Left cardiac atrium (tissue), 4 donors: ENCODE data around the gene TESK2. TPM values are rescaled to one million over a fixed set of nuclear protein-coding genes. Genes with fewer than 3 reads are reported as not detected.

Source experiments
- ATAC-seq, 2 donors: fragments of 200-7000 bp; cut with Tn5 transposase; one replicate each; pipeline ENCODE4 v1.9.1; 2020; ENCODE audit warnings: mild to moderate bottlenecking in 2 of 2, moderate library complexity in 2 of 2
- DNase-seq: peaks from one replicate; pipeline ENCODE4 v3.0.0-alpha.2; 2020
- intact Hi-C, 2 donors: fragments of 100-400 bp; cut with DNase I; formaldehyde crosslinking; loops; one replicate each; pipeline versions ENCODE4 v1.14.1 to v1.15.1; 2022 to 2023
- total RNA-seq, 2 donors: library from RNA; stranded (reverse); fragmentation: NEBNext Ultra II Directional; extraction: Animal tissue kit (Norgen Biotek cat#: 25700); gene quantifications; one replicate each; pipeline ENCODE4 v1.2.1, GENCODE V29; 2021
- donor health status: DM: no; HTN: yes; CAD: no.
- donor health status: DM: no; HTN: yes; CAD: no; lungs with severe emphysema.
- donor health status: DM: yes; HTN: yes; CAD: no.
- donor health status: Dilated cardiomyopathy.

The TESK2 gene
- total RNA-seq, 2 donors from 2014 or later, result 1.4 to 2.8 TPM

DNA sequence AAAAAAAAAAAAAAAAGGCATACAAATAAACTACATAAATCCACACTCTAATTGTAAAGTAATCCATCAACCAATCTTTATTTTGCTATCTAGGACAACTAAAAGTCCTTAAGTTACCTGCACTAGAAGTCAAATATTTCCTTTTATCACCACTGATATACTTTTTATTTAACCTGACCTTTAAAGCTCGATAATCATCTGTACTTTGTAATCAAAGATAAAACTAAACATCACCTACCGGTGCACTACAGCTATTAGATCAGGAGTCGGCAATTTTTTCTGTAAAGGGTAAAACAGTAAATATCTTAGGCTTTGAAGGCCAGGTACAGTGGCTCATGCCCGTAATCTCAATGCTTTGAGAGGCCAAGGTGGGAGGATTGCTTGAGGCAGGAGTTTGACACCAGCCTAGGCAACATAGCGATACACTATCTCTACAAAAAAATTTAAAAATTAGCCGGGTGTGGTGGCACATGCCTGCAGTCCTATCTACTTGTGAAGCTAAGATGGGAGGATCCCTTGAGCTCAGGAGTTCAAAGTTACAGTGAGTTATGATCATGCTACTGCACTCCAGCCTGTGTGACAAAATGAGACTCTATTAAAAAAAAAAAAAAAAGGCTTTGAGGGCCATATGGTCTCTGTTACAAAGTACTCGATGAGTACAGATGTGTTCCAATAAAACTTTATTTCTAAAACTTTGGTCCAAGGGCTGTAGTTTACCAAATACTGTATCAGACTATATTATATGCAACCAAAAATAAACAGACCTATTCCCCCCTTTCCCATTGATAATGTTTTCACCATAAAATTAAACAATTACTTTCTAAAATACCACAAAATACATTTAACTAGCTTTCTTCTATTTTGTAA, 47.1 kb downstream of the TESK2 start:
- DNase-seq (no peak), ATAC-seq (no peak)
- intact Hi-C loops, result no loop called here

DNA sequence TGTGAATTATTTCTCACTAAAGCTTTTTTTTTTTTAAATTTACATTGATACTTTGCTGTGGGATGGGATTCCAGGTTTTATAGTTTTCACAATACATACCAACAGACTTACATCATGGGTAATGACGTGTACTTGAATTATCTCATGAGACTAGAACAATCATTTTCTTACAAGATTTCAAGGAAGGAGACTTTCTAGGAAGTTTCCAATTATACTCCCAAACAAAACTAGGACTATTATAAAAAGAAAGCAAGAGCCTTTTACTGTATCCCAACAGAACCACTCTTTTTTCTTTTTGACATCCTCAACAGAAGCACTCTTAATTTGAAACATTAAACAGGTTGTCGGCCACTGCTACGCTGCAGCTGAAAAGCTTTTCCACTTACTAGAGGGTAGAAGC, 48.7 kb downstream of the TESK2 start:
- no peak for ATAC-seq
- intact Hi-C loops, result no loop called here

DNA sequence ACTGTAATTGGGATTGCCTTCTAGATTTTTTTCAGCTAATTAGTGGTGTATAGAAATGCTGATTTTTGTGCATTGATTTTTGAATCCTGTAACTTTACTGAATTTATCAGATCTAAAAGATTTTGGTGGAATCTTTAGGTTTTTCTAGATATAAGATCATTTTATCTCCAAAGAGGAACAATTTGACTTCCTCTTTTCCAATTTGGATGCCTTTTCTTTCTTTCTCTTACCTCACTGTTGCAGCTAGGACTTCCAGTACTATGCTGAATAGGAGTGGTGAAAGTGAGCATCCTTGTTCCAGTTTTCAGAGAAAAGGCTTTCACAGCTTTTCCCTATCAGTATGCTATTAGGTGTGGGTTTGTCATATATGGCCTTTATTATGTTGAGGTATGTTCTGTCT, 53.6 kb downstream of the TESK2 start:
- intact Hi-C loops, result no loop called here
- DNase-seq (no peak), ATAC-seq (no peak)

More for the DNA sequence above, 48.7 kb downstream of the TESK2 start:
- no peak for DNase-seq

- ATAC-seq (no peak), DNase-seq (no peak)
- intact Hi-C loops, result no loop called here
Measured at GRCh38 chr1:45430490-45430889, 60.5 kb downstream of the TESK2 start.

DNA sequence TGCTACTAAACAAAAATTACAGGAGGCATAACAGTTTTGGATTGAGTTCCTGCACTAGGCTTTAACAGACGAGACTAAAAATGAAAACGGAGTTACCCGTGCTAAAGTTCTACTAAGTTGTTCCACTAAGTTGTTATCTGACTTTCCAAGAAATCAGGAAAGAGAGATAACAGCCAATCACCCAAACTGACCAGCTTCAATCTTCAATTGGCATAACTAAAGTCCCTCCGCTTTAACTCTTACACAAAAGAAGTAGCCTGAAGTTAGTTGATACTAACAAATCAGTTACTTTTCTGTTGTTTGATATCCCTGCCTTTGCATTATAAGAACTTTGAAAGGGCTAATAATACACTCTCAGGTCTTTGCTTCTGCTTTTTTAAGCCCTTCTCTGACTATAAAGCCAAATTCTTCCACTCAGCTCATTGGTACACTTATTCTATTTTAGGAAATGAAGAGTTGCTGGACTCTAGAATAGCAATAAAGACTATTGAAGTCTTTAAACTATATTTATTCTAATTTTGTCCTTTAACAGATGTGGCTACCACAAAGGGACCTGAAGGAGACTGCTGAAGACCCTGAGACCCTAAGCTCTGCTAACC, 61.3 kb downstream of the TESK2 start:
- intact Hi-C loops, result no loop called here
- ATAC-seq (no peak), DNase-seq (no peak)

DNA sequence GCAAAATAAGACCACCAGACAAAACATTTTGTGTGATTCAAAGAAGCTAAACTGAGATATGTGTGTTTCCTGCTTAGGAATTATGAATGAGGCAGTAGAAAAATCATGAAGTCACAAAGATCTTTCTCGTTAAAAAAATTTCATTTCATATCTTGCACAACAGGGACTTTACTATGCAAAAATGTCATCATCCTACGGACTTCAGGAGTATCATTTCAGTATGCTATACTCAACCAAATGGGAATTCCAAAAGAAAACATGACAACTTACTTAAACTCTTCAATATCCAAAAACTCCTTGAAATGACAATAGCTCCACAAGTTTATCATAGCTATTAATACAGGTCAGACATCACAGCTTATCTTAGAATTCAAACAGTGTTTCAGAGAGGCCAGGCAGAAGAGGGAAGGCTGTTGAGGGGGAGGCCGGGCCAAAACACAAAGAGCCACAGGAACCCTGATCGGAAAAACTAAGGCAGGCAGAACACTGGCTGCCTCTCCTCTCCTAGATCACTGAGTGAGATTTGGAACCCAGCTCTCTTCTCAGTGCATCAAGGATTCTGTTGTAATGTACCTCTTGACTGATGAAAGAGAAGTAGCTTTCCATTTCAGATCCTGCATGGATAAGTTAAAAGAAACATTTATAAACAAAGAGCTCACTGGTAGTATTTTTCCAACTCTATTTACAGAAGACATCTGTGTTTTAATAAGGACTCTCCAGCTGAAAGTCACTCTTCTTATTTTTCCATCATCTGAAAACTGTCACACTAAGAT, 66.9 kb downstream of the TESK2 start:
- DNase-seq (no peak), ATAC-seq (no peak)
- intact Hi-C loops, result no loop called here

- ATAC-seq (no peak), DNase-seq (no peak)
- intact Hi-C loops, result no loop called here
Measured at GRCh38 chr1:45421935-45422334, 69.0 kb downstream of the TESK2 start.

DNA sequence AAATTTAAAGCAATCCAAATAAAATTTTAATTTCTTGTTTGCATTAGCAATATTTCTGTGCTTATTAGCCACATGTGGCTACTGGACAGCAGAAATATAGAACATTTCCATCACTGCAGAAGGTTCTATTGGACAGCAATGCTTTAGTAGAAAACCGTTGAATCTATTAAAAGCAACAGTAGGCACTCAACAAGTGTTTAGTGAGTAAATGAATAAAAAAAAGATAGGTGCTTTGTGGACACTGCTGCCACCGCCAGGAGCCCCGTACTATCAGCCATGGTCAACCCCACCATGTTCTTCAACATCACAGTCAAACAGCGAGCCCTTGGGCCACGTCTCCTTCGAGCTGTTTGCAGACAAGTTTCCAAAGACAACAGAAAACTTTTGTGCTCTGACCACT, 76.2 kb downstream of the TESK2 start:
- DNase-seq, result no peak

GRCh38 chr1:45412899-45413298, 78.1 kb downstream of the TESK2 start:
- ATAC-seq (no peak), DNase-seq (no peak)
- intact Hi-C loops, result no loop called here

More for the DNA sequence above, 76.2 kb downstream of the TESK2 start:
- ATAC-seq, result no peak
- intact Hi-C loops, result no loop called here

- intact Hi-C loops, result no loop called here
- DNase-seq (no peak), ATAC-seq (no peak)
Measured at GRCh38 chr1:45411510-45411899, 79.5 kb downstream of the TESK2 start.

DNA sequence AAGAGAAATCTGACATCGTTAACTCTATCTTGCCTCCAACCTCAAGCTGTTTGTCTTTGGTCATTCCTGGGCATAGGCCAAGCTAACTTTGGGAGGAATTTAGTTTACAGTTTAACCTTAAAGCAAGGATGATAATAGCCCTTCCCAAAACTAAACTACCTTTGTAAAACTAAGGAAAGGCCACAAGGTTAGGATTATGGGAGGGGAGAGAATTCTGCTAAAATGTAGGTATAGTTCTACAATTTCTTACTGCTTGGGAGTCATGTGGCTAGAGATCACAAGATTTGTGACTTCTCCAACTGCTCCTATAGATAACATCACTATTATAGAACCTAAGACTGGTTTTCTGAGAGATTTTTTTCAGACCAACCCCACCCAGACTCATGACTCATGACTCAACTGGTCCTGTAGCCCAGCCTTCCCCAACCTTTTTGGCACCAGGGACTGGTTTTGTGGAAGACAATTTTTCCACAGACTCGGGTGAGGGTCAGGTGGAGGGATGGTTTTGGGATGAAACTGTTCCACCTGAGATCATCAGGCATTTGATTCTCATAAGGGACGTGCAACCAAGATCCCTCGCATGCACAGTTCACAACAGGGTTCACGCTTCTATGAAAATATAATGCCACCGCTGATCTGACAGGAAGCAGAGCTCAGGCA, 80.0 kb downstream of the TESK2 start:
- ATAC-seq (no peak), DNase-seq (no peak)
- intact Hi-C loops, result no loop called here

DNA sequence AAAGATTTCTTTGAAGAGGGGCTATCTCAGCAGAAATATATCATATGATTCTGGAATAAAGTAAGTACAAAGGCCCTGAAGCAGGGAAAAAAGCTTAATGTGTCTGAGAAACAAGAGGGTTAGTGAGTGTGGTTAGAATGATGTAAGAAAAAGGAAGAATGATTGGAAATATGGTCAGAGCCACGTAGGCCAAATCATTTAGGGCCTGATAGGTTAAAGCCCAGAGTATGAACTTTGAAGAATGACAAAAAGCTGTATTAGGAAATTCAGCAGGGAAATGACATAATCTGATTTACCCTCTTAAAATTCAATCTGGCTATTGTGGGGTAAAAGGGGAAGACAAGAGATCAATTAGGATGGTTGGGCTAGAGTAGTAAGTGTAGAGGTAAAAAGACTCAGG, 81.7 kb downstream of the TESK2 start:
- DNase-seq, result no peak
- ATAC-seq, result no peak
- intact Hi-C loops, result no loop called here

- intact Hi-C loops, result no loop called here
- ATAC-seq (no peak), DNase-seq (no peak)
Measured at GRCh38 chr1:45407629-45408287, 83.2 kb downstream of the TESK2 start.

DNA sequence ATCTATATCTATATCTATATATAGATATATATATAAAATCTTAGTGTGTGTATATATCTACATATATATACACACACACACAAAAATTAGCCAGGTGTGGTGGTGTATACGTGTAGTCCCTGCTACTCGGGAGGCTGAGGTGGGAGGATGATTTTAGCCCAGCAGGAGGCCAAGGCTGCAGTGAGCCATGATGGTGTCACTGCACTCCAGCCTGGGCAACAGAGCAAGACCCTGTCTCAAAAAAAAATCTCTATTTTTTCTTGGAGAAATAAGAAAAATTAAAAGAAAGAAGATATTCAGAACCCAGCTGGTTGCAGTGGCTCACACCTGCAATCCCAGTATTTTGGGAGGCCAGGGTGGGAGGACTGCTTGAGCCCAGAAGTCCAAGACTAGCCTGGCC, 85.3 kb downstream of the TESK2 start:
- intact Hi-C loops, result no loop called here
- ATAC-seq (no peak), DNase-seq (no peak)

- intact Hi-C loops, result no loop called here
- ATAC-seq, result no peak
- DNase-seq, result no peak
Measured at GRCh38 chr1:45403718-45404117, 87.2 kb downstream of the TESK2 start.

DNA sequence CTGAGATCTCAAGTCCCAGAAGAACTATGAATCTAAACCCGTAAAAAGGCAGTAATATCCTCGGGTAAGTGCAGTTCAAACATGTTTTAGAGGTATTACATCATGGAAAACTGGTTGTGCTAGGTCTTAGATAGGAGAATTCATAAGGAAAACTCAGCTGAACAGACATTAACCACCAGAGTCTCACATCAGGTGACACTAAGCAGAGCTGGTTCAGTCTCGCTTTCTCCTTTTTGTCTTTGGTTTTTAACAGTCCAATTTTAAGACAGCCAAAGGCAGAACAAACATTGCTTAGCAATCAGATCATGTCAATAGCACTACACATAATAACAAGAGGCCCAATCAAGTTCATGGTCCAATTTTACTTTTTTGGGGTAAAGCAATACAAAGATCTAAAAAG, 87.7 kb downstream of the TESK2 start:
- intact Hi-C loops, result no loop called here
- DNase-seq (no peak), ATAC-seq (no peak)

GRCh38 chr1:45401524-45401923, 89.4 kb downstream of the TESK2 start:
- intact Hi-C loops, result no loop called here
- ATAC-seq (no peak), DNase-seq (no peak)

GRCh38 chr1:45400049-45400448, 90.9 kb downstream of the TESK2 start:
- DNase-seq (no peak), ATAC-seq (no peak)
- intact Hi-C loops, result no loop called here

GRCh38 chr1:45397285-45397684, 93.7 kb downstream of the TESK2 start:
- DNase-seq (no peak), ATAC-seq (no peak)
- intact Hi-C loops, result no loop called here
